Osteocyte (in vitro differentiated cells): ENCODE results near the gene CDK6. TPM values are rescaled to one million over a fixed set of nuclear protein-coding genes. Genes with fewer than 3 reads are reported as not detected.

ENCODE experiments used
- DNase-seq: peaks from one replicate; pipeline ENCODE4 v3.0.0; 2021; ENCODE audit warnings: mixed read lengths; ENCODE audit not compliant: unreplicated experiment; ENCODE audit errors: extremely low spot score
- H3K27ac Mint-ChIP-seq: one replicate; pipeline ENCODE4 v1.8.0; 2021; ENCODE audit warnings: mild to moderate bottlenecking, mixed read lengths; ENCODE audit not compliant: unreplicated experiment
- H3K27me3 Mint-ChIP-seq: one replicate; pipeline ENCODE4 v1.8.0; 2021; ENCODE audit warnings: mixed read lengths; ENCODE audit not compliant: unreplicated experiment
- H3K36me3 Mint-ChIP-seq: one replicate; pipeline ENCODE4 v1.8.0; 2021; ENCODE audit warnings: mixed read lengths; ENCODE audit not compliant: unreplicated experiment
- H3K4me1 Mint-ChIP-seq: one replicate; pipeline ENCODE4 v1.8.0; 2021; ENCODE audit warnings: mixed read lengths; ENCODE audit not compliant: unreplicated experiment
- H3K4me3 Mint-ChIP-seq: one replicate; pipeline ENCODE4 v1.8.0; 2021; ENCODE audit warnings: mild to moderate bottlenecking, moderate library complexity, mixed read lengths; ENCODE audit not compliant: unreplicated experiment
- H3K9me3 Mint-ChIP-seq: one replicate; pipeline ENCODE4 v1.8.0; 2021; ENCODE audit warnings: mixed read lengths; ENCODE audit not compliant: unreplicated experiment
- total RNA-seq: library from RNA; stranded (reverse); gene quantifications from 2 replicates; pipeline ENCODE4 v1.2.1, GENCODE V29; 2021
- TF ChIP-seq, protein P1 (sequence below): fragments of 200-600 bp; sonication (generic); IDR thresholded peaks from 2 replicates; pipeline ENCODE4 v1.5.0; 2021; ENCODE audit warnings: antibody characterized with exemption, mild to moderate bottlenecking, moderate library complexity

The CDK6 gene
- total RNA-seq, 1 donor from 2014 or later = 53.6 TPM

DNA sequence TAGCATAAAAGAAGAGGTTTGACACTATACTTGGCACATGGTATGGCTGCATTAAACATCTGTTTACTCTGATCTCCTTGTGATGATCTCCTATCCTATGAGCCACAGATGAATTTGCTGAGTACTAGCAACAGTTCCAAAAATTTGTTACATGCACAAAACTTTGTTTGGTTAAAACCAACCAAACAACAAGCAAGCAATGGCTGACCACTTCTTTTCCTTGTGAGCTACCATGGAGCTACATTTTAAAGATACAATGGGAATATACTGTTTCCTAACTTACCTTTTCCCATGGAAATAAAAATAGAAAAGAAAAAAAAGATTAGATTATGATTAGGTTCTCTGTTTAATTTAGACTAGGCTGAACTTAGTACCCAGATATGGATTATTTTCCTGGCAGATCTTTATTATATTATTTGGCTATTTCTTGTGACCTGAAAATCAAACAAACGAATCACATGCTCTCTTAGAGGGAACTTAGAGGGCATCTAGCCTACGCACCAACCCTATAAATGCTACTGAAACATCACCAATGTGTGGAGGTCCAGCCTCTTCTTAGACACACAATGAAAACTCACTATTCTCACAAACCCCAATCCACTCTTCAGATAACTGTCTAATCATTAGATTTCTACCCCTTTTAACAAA is 166.0 kb downstream of the CDK6 start:
- H3K4me1 Mint-ChIP-seq = peaks cover 18% of the 10 kb centered on the region
- H3K4me3 Mint-ChIP-seq = no peak overlapping the region
- H3K27ac Mint-ChIP-seq = no peak overlapping the region
- H3K27me3 Mint-ChIP-seq = no peaks in the 10 kb centered on the region
- TF ChIP-seq, protein P1, sequence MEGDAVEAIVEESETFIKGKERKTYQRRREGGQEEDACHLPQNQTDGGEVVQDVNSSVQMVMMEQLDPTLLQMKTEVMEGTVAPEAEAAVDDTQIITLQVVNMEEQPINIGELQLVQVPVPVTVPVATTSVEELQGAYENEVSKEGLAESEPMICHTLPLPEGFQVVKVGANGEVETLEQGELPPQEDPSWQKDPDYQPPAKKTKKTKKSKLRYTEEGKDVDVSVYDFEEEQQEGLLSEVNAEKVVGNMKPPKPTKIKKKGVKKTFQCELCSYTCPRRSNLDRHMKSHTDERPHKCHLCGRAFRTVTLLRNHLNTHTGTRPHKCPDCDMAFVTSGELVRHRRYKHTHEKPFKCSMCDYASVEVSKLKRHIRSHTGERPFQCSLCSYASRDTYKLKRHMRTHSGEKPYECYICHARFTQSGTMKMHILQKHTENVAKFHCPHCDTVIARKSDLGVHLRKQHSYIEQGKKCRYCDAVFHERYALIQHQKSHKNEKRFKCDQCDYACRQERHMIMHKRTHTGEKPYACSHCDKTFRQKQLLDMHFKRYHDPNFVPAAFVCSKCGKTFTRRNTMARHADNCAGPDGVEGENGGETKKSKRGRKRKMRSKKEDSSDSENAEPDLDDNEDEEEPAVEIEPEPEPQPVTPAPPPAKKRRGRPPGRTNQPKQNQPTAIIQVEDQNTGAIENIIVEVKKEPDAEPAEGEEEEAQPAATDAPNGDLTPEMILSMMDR = no peak
- H3K9me3 Mint-ChIP-seq = no peaks in the 10 kb centered on the region
- H3K36me3 Mint-ChIP-seq = peaks cover 13% of the 10 kb centered on the region
- DNase-seq = no peak

DNA sequence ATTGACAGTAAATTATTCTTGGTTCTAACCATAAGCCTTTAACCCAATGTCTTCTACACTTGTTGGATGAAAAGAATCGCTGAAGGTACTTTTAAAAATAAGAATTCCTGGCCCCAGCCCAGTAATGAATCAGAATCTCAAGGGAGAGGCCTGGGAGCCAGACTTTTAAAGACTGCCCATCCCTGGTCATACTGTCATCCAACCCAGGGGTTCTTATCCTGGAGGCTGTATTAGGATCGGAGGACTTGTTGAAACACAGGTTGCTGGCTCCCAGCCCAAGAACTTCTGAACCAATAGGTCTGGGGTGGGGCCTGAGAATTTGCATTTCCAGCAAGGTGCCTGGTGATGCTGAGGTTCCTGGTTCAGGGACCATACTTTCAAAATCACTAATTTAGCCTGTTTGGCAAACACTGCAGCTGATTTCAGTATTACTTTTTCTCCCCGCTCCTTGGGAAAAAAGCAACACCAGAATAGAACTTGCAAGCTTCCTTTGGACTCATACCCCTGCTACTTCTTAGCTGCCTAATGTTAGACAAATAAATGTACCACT is 166.7 kb downstream of the CDK6 start:
- peaks cover 19% of the 10 kb centered on the region for H3K4me1 Mint-ChIP-seq
- H3K36me3 Mint-ChIP-seq = peaks cover 13% of the 10 kb centered on the region
- DNase-seq = no peak
- H3K4me3 Mint-ChIP-seq = no peak overlapping the region
- H3K9me3 Mint-ChIP-seq = no peaks in the 10 kb centered on the region
- H3K27ac Mint-ChIP-seq = peak overlapping the region; percentile 56
- H3K27me3 Mint-ChIP-seq = no peaks in the 10 kb centered on the region
- TF ChIP-seq, protein P1 = no peak

DNA sequence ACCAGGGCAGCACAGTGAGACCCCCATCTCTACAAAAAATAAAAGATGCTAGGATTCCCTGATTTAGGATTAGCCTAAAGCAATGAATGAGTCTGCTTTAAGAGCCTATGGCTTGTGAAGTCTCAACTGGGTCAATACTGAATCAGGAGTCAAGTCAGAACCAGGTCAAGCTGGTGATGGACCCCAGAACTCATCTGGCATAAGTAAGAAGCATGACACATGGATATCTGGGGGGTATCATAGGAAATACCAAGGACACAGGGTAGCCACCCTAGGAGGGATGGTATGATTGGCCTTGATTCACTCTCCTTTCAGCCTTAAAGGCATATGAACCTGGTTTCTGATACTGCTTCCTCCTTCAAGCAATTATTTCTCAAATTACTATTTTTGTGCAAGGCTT is 167.8 kb downstream of the CDK6 start:
- H3K36me3 Mint-ChIP-seq = peaks cover 16% of the 10 kb centered on the region
- no peaks in the 10 kb centered on the region for H3K27me3 Mint-ChIP-seq
- no peak overlapping the region for H3K4me3 Mint-ChIP-seq
- DNase-seq = no peak
- peaks cover 22% of the 10 kb centered on the region for H3K4me1 Mint-ChIP-seq
- H3K9me3 Mint-ChIP-seq = no peaks in the 10 kb centered on the region
- TF ChIP-seq, protein P1 = no peak
- no peak overlapping the region for H3K27ac Mint-ChIP-seq

DNA sequence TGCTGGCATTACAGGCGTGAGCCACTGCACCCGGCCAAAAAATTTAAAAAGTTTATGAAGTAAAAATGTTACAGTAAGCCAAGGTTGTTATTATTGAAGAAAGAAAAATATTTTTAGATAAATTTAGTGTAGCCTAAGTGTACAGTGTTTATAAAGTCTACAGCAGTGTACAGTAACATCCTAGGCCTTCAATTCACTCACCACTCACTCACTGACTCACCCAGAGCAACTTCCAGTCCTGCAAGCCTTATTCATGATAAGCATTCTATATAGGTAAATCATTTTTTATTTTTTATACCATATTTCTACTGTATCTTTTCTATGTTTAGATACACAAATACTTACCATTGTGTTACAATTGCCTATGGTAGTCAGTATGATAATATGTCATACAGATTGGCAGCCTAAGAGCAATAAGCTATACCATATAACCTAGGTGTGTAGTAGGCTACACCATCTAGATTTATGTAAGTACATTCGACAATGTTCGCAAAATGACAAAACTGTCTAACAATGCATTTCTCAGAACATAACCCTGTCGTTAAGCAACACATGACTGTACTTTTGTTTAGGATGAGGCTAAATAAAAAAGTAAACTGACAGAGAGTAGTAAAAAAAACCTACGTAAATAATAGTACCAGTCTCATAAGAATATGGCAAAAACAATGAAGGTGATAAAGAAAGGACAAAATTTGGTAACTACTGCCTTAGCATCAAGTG is 168.4 kb downstream of the CDK6 start:
- Mint-ChIP-seq H3K4me1 (peaks cover 22% of the 10 kb centered on the region), H3K27me3 (no peaks in the 10 kb centered on the region), H3K9me3 (no peaks in the 10 kb centered on the region), H3K36me3 (peaks cover 16% of the 10 kb centered on the region), H3K27ac (no peak overlapping the region), H3K4me3 (no peak overlapping the region)
- TF ChIP-seq, protein P1 = no peak
- DNase-seq = no peak

DNA sequence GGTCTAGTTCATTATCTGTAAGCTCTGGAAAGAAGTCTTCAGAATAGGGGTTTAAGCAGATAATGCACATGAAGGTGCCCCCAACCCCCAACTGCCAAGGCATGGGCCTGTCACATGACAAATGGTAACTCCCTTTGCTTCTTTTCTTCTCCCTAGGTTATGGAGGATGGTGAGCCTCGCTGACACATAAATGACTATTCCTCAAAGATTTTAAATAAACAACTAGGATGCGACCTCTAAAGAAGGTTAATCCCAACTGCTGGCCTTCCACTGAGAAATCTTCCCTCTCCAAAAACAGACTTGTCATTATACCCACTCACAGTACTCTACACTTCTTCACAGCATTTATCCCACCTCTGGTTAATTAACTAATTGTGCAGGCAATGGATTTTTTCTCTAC is 170.4 kb downstream of the CDK6 start:
- TF ChIP-seq, protein P1 = no peak
- Mint-ChIP-seq H3K27me3 (no peaks in the 10 kb centered on the region), H3K27ac (no peak overlapping the region), H3K4me1 (peaks cover 22% of the 10 kb centered on the region), H3K9me3 (no peaks in the 10 kb centered on the region), H3K36me3 (peaks cover 16% of the 10 kb centered on the region), H3K4me3 (no peak overlapping the region)
- DNase-seq = no peak
